Adipocyte (in vitro differentiated cells): ENCODE results near the gene IL1RN.

Source experiments
- DNase-seq: peaks from one replicate; pipeline ENCODE4 v3.0.0-alpha.2; 2015; ENCODE audit warnings: low read depth
- H3K27me3 ChIP-seq: replicated peaks from 2 replicates; pipeline ENCODE4 v1.7.0; 2013; ENCODE audit warnings: mild to moderate bottlenecking, low read length, moderate library complexity; ENCODE audit not compliant: control insufficient read depth, insufficient read depth
- H3K36me3 ChIP-seq: 2 replicates; pipeline ENCODE4 v1.7.0; 2013; ENCODE audit warnings: low read length, mild to moderate bottlenecking, moderate library complexity; ENCODE audit not compliant: control insufficient read depth, insufficient read depth, severe bottlenecking
- H3K4me1 ChIP-seq: 2 replicates; pipeline ENCODE4 v1.7.0; 2013; ENCODE audit warnings: mild to moderate bottlenecking, low read length, moderate library complexity; ENCODE audit not compliant: control insufficient read depth, insufficient read depth
- H3K4me3 ChIP-seq: 2 replicates; pipeline ENCODE4 v1.7.0; 2013; ENCODE audit warnings: mild to moderate bottlenecking, low read length, moderate library complexity
- H3K9ac ChIP-seq: 2 replicates; pipeline ENCODE4 v1.7.0; 2013; ENCODE audit warnings: mild to moderate bottlenecking, low read length, moderate library complexity
- H3K9me3 ChIP-seq: 2 replicates; pipeline ENCODE4 v1.7.0; 2013; ENCODE audit warnings: mild to moderate bottlenecking, low read length, moderate library complexity; ENCODE audit not compliant: control insufficient read depth

The IL1RN gene

GRCh38 chr2:113179446-113180045, 52.1 kb downstream of the IL1RN start:
- Histone ChIP-seq H3K36me3 (no peaks in the 10 kb centered on the region), H3K4me1 (no peaks in the 10 kb centered on the region), H3K9me3 (no peaks in the 10 kb centered on the region), H3K27me3 (peaks cover 7% of the 10 kb centered on the region), H3K9ac (no peak overlapping the region), H3K4me3 (no peak overlapping the region)
- no peak for DNase-seq

- peaks cover under 1% of the 10 kb centered on the region for H3K4me1 ChIP-seq
- H3K4me3 ChIP-seq: no peak overlapping the region
- H3K27me3 ChIP-seq: peaks cover 7% of the 10 kb centered on the region
- H3K9ac ChIP-seq: no peak overlapping the region
- no peak for DNase-seq
- no peaks in the 10 kb centered on the region for H3K9me3 ChIP-seq
- no peaks in the 10 kb centered on the region for H3K36me3 ChIP-seq
These were observed 52.9 kb downstream of the IL1RN start for GRCh38 chr2:113180131-113180946.

- DNase-seq: no peak
- Histone ChIP-seq H3K36me3 (no peaks in the 10 kb centered on the region), H3K4me3 (no peak overlapping the region), H3K4me1 (peaks cover 8% of the 10 kb centered on the region), H3K27me3 (peaks cover under 1% of the 10 kb centered on the region), H3K9ac (no peak overlapping the region), H3K9me3 (no peaks in the 10 kb centered on the region)
These were observed 54.1 kb downstream of the IL1RN start for GRCh38 chr2:113181258-113182051.

- H3K9ac ChIP-seq: no peak overlapping the region
- no peaks in the 10 kb centered on the region for H3K9me3 ChIP-seq
- H3K4me3 ChIP-seq: no peak overlapping the region
- peaks cover 8% of the 10 kb centered on the region for H3K4me1 ChIP-seq
- DNase-seq: no peak
- H3K36me3 ChIP-seq: no peaks in the 10 kb centered on the region
- H3K27me3 ChIP-seq: no peaks in the 10 kb centered on the region
These were observed 55.3 kb downstream of the IL1RN start for GRCh38 chr2:113182471-113183260.

GRCh38 chr2:113183264-113183663, 55.9 kb downstream of the IL1RN start:
- no peaks in the 10 kb centered on the region for H3K9me3 ChIP-seq
- H3K9ac ChIP-seq: no peak overlapping the region
- DNase-seq: no peak
- no peak overlapping the region for H3K4me3 ChIP-seq
- peaks cover 8% of the 10 kb centered on the region for H3K4me1 ChIP-seq
- no peaks in the 10 kb centered on the region for H3K27me3 ChIP-seq
- H3K36me3 ChIP-seq: no peaks in the 10 kb centered on the region
